HG02588 (cell line): ENCODE measurements around the gene NOS1AP.

Experiments used
- ATAC-seq: cut with Tn5 transposase; IDR thresholded peaks from one replicate; pipeline ENCODE4 v1.9.1; 2021; ENCODE audit warnings: mild to moderate bottlenecking, moderate library complexity; ENCODE audit not compliant: unreplicated experiment

NOS1AP gene

GRCh38 chr1:162088281-162088969, 18.9 kb downstream of the NOS1AP start:
- ATAC-seq, result no peak

- ATAC-seq, result no peak
These were observed 20.3 kb downstream of the NOS1AP start for GRCh38 chr1:162089748-162090147.

DNA sequence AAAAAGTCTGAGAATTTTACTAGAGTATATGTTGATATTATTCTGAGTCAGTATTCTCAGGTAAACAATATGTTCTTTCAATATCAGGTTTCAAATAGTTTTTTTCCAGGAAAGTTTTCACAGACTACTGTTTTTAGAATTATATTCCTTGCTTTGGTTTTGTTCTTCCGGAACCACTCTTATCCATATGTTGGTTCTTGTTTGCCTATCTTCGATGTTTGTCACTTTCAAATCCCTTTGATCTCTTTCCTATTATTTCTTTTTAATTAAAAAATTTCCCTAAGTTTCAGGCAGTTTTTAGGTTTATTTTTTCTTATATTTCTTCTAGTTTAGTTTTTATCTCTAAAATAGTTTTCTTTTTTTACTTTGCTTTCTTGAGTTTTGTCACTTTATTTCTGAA, 20.9 kb downstream of the NOS1AP start:
- ATAC-seq, result no peak

DNA sequence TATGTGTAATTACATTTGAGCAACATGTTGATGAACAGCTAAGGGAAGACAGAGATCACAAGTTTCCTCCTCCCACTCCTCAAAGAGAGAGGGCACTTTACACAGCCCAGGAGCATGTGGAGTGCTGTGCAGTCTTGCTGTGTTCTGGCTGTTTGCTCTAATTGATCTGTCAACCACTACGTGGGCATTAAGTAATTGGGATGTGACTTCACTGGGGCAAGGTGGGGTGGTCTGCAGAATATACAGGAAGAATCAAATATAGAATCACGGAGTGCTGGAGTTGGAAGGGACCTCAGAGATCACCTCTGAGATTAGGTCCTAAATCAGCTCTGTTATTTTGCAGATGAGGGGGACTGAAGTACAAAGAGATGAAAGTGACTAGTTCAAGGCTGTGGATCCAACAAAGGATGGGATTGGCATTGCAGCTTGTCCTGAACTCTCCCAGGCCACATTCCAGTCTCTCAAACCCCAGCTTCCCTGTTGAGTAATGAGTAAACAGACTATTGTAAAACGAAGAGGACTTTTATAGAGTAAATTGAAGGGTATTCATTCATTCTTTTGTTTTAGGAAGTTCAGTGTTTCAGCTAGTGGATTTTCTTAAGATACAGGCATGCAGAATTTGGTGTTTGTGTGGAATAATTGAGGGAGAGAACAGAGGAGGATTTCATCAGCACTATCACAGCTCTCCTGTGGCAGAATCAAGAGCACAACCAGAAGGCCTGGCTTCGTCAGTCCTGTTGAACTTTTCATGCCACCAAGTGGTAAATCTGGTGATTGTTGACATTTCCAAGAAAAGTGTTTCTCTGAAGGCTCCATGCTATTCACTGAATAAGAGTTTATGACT, 22.4 kb downstream of the NOS1AP start:
- ATAC-seq, result no peak

DNA sequence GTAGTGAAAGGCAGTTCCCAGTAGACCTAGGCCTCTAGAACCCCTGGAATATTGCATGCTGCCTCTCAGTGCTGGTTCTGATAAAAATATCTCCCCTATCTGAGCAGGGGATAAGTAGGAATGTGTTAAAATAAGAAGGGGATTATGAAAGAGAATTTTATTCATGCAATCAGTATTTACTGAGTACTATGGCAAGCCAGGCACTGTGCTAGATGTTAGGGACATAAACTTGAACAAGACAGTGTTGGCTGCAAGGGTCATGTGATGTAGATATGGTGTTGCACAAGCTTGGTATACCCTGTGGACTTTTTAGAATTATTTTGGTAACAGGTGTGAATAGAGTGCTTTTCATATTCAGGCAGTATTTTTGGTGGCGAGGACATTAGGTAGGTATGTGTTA, 23.6 kb downstream of the NOS1AP start:
- ATAC-seq, result no peak

- ATAC-seq, result no peak
These were observed 24.8 kb downstream of the NOS1AP start for GRCh38 chr1:162094271-162094670.

GRCh38 chr1:162094723-162095122, 25.2 kb downstream of the NOS1AP start:
- ATAC-seq, result no peak

DNA sequence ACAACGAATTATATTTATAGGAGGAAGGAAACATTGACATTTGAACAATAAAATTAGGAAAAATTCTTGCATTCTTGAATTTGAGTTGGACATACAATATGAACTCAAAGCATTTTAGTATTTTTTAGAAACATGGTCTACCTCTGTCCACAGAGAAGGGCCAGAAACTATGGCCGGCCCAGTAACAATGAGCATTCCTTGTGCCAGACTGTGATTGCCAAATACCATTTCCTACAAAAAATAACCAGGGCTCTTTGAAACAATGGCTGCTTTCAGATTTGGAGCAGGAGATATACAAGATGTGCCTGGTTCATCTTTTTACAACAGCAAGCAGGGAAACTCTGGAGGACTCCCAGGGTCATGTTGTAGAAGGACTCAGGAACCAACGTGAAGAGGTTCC, 38.4 kb downstream of the NOS1AP start:
- no peak for ATAC-seq

DNA sequence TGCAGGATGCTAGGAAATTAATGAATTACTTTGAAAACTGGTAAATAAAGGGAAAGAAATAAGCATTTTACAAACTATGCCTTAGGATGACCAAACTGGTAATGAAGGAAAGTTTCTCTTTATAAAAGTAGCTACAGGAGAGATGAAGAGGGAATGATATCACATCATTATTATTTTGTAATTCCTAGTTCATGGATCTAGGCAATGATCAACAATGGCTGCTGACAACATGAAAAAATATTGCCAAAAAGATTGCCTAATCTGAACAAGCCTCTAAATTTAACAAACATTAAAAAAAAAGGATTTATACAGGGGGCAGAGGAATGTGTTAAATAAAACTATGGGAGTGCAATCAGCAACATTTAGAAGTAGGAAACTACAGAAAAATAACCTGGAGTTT, 38.9 kb downstream of the NOS1AP start:
- no peak for ATAC-seq

- ATAC-seq, result no peak
These were observed 41.4 kb downstream of the NOS1AP start for GRCh38 chr1:162110910-162111309.

- ATAC-seq, result no peak
These were observed 42.1 kb downstream of the NOS1AP start for GRCh38 chr1:162111572-162111971.

GRCh38 chr1:162113419-162113818, 43.9 kb downstream of the NOS1AP start:
- no peak for ATAC-seq

GRCh38 chr1:162117039-162117774, 47.7 kb downstream of the NOS1AP start:
- ATAC-seq, result no peak

- no peak for ATAC-seq
These were observed 48.6 kb downstream of the NOS1AP start for GRCh38 chr1:162118063-162118462.

DNA sequence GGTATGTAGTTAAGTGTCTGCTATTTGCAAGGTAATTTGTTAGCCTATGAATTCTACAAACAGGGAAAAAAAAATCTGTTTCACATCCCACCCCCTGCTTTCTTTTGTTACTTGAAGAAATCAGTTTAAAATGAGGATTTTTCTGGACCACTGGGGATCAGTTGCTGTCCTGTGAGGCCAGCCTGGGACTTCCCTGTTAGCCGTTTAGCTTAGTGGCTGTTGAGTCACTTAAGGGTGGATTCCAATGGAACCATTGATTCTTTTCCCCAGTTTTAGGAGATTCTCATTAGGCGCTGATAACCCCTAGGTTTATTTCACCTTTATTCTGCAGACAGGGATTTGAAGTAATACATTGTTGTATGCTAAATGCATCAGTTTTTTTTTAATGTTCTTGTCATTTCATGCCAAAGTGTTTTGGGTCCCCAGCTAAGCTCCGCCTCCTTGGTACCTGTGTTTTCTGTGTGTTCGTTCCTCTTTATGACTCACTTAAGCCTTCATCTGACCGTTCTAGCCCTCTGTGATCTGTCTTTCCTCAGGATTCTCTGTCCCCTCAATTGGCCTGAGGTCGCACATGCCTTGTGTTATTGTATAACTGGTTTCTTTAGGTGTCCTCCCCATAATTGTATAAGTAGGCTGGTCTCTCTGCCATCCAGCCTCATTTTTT, 59.3 kb downstream of the NOS1AP start:
- ATAC-seq, result no peak

DNA sequence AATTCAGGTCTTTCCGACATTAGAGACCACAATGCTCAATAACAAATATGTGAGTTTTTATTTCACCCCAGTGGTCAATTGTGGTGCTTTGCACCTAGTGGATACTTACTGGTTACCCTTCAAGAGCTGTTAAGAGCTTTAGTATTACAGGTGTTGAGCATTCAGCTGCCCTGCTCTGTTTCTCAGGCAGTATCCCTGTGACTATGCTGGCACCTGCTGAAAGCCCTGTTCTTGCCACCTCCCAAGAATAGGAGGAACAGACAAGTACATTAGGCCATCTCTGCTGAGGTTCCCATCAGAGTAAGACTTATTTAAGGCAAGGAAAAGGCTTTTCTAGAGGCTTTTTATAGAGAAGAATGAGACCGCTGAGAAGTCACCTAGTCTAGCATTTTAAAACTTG, 60.8 kb downstream of the NOS1AP start:
- ATAC-seq, result no peak

GRCh38 chr1:162131400-162132321, 62.2 kb downstream of the NOS1AP start:
- ATAC-seq, result no peak

DNA sequence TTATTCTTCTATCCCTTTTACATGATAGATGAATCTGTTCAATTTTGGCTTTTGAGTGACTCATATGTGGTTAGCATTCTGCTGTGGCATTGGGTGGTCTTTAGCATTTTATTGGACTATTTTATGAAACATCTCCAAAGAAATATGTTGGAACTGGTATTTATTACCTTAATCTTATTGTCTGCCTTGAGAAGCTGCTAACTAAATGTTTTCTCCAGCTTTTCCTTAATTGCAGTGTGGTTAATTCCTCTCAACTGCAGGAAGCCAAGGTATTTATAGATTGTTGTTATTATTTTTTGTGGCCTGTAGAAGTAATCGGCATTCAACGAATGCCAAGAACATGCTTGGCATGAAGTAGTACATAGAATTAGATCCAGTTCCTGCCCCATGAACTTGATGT, 64.1 kb downstream of the NOS1AP start:
- ATAC-seq, result no peak

GRCh38 chr1:162134646-162135045, 65.2 kb downstream of the NOS1AP start:
- no peak for ATAC-seq

GRCh38 chr1:162135271-162135775, 65.8 kb downstream of the NOS1AP start:
- ATAC-seq, result no peak
